Activated gamma-delta T cell treated with Interleukin-2 at 50 U/mL for 16 hours (primary cell): ENCODE measurements around the gene NUDT14.

Experiments
- DNase-seq: peaks from one replicate; pipeline ENCODE4 v3.0.0-alpha.2; 2020

The NUDT14 gene

GRCh38 chr14:105211758-105212089, 30.6 kb upstream of the NUDT14 start:
- no peak for DNase-seq

GRCh38 chr14:105211086-105211757, 30.1 kb upstream of the NUDT14 start:
- DNase-seq, result no peak

DNA sequence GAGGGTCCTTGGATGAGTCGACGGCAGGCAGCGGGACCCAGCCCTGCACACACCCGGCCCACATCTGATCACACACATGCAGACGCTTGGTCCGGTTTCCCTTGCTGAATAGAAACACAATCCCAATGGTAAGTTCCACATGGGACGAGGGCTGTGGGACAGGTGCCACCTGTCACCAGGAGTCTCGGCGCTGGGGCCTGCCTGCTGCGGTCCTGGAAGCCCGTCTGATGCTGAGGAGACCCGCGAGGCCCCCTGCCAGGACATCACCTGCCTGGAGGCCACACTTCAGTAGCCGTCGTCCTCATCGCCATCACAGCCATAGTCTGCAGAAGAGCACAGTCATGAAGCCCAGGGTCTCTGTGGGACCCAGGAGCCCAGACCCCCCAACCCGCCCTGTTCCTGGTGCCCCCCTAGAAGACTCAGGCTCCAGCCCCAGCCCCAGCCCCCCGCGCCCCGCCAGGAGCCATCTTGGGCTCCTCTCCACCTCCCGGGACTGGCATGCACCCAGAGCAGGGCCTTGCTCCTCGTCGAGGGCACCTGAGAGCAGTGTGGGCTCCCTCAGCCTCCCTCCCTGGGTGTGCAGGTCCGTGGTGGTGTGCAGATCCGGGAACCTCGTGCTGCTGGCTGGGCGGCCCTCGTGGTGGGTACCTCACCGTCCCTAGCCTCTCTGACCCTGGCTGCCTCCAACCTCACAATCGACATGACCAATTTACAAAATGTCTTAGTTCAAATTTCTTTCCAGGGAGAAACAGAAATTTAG, 29.3 kb upstream of the NUDT14 start:
- no peak for DNase-seq

- DNase-seq, result no peak
These were observed 28.5 kb upstream of the NUDT14 start for GRCh38 chr14:105209646-105210045.

DNA sequence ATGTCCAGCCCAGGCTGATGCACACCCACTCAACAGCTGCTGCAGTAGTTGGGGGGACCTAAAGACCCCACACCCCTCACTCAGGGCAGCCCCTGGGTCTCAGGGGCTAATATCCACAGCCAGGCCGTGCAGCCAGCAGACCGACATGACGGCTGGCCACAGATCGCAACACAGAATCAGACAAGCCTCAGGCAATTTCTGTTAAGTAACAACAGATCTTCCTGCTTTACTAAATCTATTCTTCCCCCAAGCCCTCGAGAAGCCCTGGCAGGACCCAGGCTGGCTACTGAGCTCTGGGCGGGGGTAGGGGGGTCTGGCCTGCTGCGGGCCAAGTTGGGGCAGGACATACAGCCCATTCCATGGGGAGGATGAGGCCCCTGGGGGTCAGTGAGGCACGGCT, 28.0 kb upstream of the NUDT14 start:
- no peak for DNase-seq

GRCh38 chr14:105208738-105209075, 27.6 kb upstream of the NUDT14 start:
- no peak for DNase-seq

GRCh38 chr14:105207996-105208737, 27.1 kb upstream of the NUDT14 start:
- DNase-seq, result no peak

- no peak for DNase-seq
These were observed 26.4 kb upstream of the NUDT14 start for GRCh38 chr14:105207460-105207901.

DNA sequence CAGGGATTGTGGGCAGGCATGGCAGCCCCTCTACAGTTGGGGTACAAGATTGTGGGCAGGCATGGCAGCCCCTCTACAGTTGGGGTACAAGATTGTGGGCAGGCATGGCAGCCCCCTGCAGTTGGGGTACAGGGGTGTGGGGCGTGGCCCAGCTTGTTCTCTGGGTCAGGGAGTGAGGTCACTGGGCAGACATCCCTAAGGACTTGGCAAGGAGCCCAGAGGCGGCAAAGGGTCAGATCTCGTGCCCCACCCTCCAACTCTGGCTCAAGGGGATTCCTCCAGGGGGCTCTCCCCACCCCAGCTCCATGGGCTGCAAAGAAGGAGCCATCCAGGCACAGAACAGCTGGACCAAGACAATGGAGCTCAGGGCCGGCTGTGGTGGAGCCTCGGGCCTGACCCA, 25.8 kb upstream of the NUDT14 start:
- no peak for DNase-seq

DNA sequence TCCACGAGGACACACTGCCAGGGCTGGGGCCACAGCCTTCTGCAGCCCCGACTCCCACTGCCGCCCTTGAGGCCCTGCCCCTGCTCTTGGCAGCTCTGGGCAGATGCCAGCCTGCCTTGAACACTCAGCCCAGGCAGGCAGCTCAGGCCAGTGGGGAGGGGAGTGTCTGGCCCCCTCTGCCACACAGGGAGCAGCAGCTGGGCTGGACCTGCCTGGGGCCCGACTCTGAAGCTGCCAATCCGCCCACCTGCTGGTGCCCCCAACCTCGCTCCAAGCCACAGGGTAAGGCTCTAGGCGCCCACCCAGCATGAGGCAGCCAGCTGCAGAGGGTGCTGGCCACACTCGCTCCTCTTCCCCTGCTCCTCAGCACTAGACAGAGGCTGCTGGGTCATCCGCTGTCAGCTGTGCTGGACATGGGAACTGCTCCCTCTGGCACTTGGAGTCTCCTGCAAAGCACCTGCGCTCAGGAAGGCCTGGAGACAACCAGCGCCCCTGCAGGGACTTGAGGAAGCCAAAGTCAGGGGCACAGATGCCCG, 24.6 kb upstream of the NUDT14 start:
- DNase-seq, result no peak

- no peak for DNase-seq
These were observed 24.0 kb upstream of the NUDT14 start for GRCh38 chr14:105204931-105205672.

GRCh38 chr14:105204206-105204930, 23.3 kb upstream of the NUDT14 start:
- no peak for DNase-seq

DNA sequence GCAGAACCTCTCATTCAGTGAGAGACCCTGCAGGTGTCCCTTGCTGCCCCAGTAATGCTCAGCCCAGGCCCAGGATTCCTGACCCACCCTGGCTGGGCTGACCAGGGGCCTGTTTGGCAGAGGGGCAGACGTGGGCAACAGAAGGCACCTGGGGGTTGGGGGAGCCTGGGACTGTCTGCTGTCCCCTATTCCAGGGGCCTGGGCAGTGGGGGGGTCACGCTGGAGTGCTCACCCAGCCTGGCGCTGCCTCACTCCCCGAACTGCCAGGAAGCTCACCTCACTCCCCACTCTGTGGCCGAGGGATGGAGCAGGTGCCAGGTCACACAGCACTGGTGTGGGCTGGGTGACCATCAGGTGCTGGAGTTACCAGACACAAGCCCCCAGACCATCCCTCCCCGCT, 22.6 kb upstream of the NUDT14 start:
- no peak for DNase-seq

GRCh38 chr14:105203057-105203531, 22.0 kb upstream of the NUDT14 start:
- DNase-seq, result peak; percentile 53

DNA sequence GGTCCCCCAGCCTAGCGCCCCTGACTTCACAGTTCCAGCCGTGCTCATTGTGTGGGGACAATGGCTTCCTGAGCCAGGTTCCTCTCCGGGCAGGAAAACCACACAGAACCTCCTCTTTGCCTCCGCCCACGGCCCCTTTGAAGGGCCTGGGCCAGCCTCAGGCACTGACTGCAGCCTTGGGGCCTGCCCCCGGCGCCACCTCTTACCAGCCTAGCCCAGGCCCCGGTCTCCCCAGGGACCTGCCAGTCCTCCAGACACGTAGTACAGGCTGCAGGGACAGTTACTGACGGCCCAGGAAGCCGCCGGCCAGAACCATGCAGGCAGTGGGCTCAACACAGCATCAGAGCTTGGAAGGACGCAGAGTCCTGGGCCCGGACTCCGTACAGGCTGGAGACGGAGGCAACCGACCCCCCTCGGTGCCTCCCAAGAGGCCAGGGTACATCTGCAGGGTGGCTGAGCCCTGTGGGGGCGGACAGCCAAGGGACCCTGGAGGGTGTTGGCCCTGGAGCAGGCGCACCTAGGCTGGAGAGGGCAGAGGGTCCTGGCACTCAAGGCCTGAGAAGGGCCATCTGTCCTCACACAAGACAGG, 20.9 kb upstream of the NUDT14 start:
- DNase-seq, result peak; percentile 31

DNA sequence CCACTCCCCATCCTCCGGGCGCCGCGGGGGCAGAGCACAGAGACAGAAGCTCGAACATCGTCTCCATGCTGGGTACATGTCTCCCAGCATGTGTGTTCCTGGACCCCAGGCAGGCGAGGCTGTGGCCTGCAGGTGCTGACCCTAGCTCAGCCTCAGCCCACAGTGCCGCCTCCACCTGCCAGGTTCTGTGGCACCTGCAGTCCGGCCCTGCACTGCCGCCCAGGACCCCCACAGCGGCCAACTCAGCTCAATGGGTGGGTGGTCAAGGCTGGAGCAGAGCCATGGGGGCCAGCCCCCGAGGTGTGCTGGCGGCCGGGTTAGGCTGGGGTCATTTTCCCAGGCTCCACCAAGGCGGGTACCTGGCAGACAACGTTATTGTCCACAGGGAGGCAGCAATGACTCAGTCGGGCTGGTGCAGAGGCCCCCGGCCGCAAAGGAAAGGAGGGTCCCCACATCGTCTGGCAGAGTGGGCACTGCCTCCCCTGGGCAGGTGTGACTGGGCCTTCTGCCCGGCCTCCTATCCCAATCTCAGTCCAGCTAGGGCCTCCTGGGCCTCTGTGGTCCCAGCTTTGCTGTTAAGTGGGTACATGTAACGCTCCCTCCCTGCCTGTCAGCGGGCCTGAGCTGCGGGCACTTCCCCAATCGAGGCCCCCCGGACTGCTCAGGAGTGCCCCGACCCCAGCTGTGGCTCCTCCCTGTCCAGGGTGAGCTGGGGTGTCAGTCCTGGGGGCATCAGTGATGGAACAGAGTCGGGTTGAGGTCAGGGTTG, 20.2 kb upstream of the NUDT14 start:
- DNase-seq, result no peak

- DNase-seq, result no peak
These were observed 19.5 kb upstream of the NUDT14 start for GRCh38 chr14:105200641-105201040.

DNA sequence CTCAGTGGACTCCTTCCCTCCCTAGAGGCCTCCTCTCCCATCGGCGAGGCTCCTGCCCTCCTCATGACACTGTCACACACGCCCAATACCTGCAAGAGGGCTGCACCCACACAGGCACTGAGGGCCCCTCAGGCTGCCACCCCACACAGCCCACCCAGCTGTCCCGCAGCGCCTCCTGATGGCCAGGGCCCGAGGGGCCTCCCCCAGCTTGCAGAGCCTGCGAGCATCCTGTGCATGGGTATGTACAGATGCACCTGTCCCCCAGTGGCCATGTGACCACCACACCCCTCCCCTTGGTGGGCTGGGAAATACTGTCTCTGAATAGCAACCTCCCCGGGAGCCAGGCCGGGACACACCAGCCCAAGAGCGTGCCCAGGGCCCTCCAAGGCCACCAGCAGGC, 19.0 kb upstream of the NUDT14 start:
- no peak for DNase-seq

DNA sequence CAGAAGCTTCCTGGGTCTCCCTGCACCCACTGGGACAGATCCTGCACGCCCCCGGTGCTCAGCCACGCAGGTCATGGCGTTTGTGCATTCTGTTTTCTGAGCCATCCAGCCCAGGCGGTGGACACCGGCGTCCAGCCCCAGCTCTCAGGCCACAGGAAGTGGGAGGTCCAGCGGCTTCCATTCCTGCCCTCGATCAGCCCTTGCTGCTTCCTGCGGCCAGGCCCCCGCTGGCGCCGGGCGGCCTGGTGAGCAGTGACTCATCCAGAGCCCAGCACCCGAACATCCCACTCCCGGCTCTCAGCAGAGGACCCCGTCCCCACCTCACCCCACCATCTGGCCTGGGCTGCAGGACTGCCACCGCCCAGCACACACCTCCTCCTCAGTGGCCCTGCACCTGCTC, 18.0 kb upstream of the NUDT14 start:
- no peak for DNase-seq

GRCh38 chr14:105198588-105198987, 17.5 kb upstream of the NUDT14 start:
- no peak for DNase-seq

- DNase-seq, result no peak
These were observed 16.1 kb upstream of the NUDT14 start for GRCh38 chr14:105197211-105197641.
